OCI-LY7 (cell line): ENCODE results near the gene SESN2. TPM values are rescaled to one million over a fixed set of nuclear protein-coding genes. Genes with fewer than 3 reads are reported as not detected.

ENCODE experiments used
- BruUV-seq: library from RNA; stranded (reverse); fragments of 400-500 nt; replicated peaks from 2 replicates; lab custom pipeline; 2021; lab: Mats Ljungman, UMichigan
- CTCF ChIA-PET: fragments of 300-600 bp; sonication (Branson Sonifier 250); formaldehyde crosslinking; loops from one replicate; lab custom pipeline; 2022; ENCODE audit warnings: antibody characterized with exemption; ENCODE audit not compliant: unreplicated experiment; lab: Charles Lee
- POLR2A ChIA-PET: fragments of 300-600 bp; sonication (Branson Sonifier 250); formaldehyde crosslinking; loops from one replicate; lab custom pipeline; 2022; ENCODE audit warnings: antibody characterized with exemption; lab: Charles Lee
- DNase-seq: peaks from one replicate; pipeline ENCODE4 v3.0.0-alpha.2; 2015; ENCODE audit warnings: low spot score
- H2AFZ ChIP-seq: fragments of 200-600 bp; sonication (generic), shearing (Covaris generic); 2 replicates; pipeline ENCODE4 v1.6.1; 2014; ENCODE audit warnings: mild to moderate bottlenecking, antibody characterized with exemption, low read length, moderate library complexity
- H3K27ac ChIP-seq: fragments of 200-600 bp; sonication (generic); 2 replicates; pipeline ENCODE4 v1.5.1; 2014; ENCODE audit warnings: mixed run types, low read depth, mild to moderate bottlenecking, moderate library complexity, low read length, inconsistent platforms; ENCODE audit not compliant: poor library complexity, severe bottlenecking
- H3K36me3 ChIP-seq: fragments of 200-600 bp; sonication (generic); 2 replicates; pipeline ENCODE4 v1.6.1; 2014; ENCODE audit warnings: mild to moderate bottlenecking, antibody characterized with exemption, low read length, moderate library complexity, mixed read lengths; ENCODE audit not compliant: insufficient read depth
- H3K4me1 ChIP-seq: fragments of 200-600 bp; sonication (generic); 2 replicates; pipeline ENCODE4 v1.5.1; 2014; ENCODE audit warnings: mild to moderate bottlenecking, low read length; ENCODE audit not compliant: insufficient read depth, poor library complexity, severe bottlenecking
- H3K4me2 ChIP-seq: fragments of 200-600 bp; sonication (generic); 2 replicates; pipeline ENCODE4 v1.6.1; 2014; ENCODE audit warnings: mild to moderate bottlenecking, low read length
- H3K4me3 ChIP-seq: fragments of 200-600 bp; sonication (generic); 2 replicates; pipeline ENCODE4 v1.5.1; 2014; ENCODE audit warnings: mild to moderate bottlenecking, low read depth, low read length; ENCODE audit not compliant: poor library complexity, severe bottlenecking
- H3K79me2 ChIP-seq: fragments of 200-600 bp; sonication (generic); 2 replicates; pipeline ENCODE4 v1.6.1; 2016; ENCODE audit warnings: low read depth, mild to moderate bottlenecking, low read length, moderate library complexity, mixed read lengths; ENCODE audit not compliant: insufficient read depth
- H3K9me2 ChIP-seq: fragments of 200-600 bp; sonication (generic); 2 replicates; pipeline ENCODE4 v1.6.1; 2016; ENCODE audit warnings: mild to moderate bottlenecking, low read length, mixed read lengths; ENCODE audit not compliant: insufficient read depth
- H3K9me3 ChIP-seq: fragments of 200-600 bp; sonication (generic); 2 replicates; pipeline ENCODE4 v1.6.1; 2014; ENCODE audit warnings: mild to moderate bottlenecking, mixed run types, low read length, mixed read lengths
- H4K20me1 ChIP-seq: fragments of 200-600 bp; sonication (generic); 2 replicates; pipeline ENCODE4 v1.6.1; 2014; ENCODE audit warnings: mild to moderate bottlenecking, antibody characterized with exemption, low read length, moderate library complexity, mixed read lengths; ENCODE audit not compliant: insufficient read depth
- EZH2phosphoT487 ChIP-seq: fragments of 200-600 bp; sonication (generic); IDR thresholded peaks from 2 replicates; pipeline ENCODE4 v1.6.1; 2018; ENCODE audit warnings: low read depth, borderline replicate concordance, mild to moderate bottlenecking, mixed run types, antibody characterized with exemption, low read length, moderate library complexity, mixed read lengths
- intact Hi-C: fragments of 100-400 bp; cut with micrococcal nuclease; formaldehyde crosslinking; loops from one replicate; pipeline ENCODE4 v1.10.0; 2022; ENCODE audit not compliant: unreplicated experiment
- total RNA-seq, 2 experiments: library from RNA; depleted of rRNA in 1 of 2; stranded (reverse); fragments of >200 nt in 1 of 2; shearing (Covaris generic) in 1 of 2; gene quantifications; 2 replicates each; pipeline ENCODE4 v1.2.3, GENCODE V29; 2014 to 2022
- TF ChIP-seq, protein P1 (sequence below): fragments of 200-600 bp; sonication (generic); conservative IDR thresholded peaks from 2 replicates; pipeline ENCODE4 v1.5.1; 2014; ENCODE audit warnings: mild to moderate bottlenecking, antibody characterized with exemption, low read length, moderate library complexity, mixed read lengths

The SESN2 gene
- total RNA-seq, 2 experiments from 2014 or later = 22.8 to 41.2 TPM

- no peak overlapping the region for H2AFZ ChIP-seq
- no peak overlapping the region for H3K27ac ChIP-seq
- no peak for TF ChIP-seq EZH2phosphoT487
- TF ChIP-seq, protein P1, sequence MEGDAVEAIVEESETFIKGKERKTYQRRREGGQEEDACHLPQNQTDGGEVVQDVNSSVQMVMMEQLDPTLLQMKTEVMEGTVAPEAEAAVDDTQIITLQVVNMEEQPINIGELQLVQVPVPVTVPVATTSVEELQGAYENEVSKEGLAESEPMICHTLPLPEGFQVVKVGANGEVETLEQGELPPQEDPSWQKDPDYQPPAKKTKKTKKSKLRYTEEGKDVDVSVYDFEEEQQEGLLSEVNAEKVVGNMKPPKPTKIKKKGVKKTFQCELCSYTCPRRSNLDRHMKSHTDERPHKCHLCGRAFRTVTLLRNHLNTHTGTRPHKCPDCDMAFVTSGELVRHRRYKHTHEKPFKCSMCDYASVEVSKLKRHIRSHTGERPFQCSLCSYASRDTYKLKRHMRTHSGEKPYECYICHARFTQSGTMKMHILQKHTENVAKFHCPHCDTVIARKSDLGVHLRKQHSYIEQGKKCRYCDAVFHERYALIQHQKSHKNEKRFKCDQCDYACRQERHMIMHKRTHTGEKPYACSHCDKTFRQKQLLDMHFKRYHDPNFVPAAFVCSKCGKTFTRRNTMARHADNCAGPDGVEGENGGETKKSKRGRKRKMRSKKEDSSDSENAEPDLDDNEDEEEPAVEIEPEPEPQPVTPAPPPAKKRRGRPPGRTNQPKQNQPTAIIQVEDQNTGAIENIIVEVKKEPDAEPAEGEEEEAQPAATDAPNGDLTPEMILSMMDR = no peak
- no peak overlapping the region for H3K4me2 ChIP-seq
- peaks cover 88% of the 10 kb centered on the region for H3K36me3 ChIP-seq
- no peaks in the 10 kb centered on the region for H4K20me1 ChIP-seq
- peaks cover 7% of the 10 kb centered on the region; the same call in 1 of the 2 replicates for H3K79me2 ChIP-seq
- POLR2A ChIA-PET = interaction anchor here (0.5 to 1.3 kb wide), 6 partner anchors 9 to 378 kb away, joined by 3 to 5 read pairs (median 3); partner anchors contain the start of gene EYA3
- BruUV-seq = no TSS peak
- H3K9me3 ChIP-seq = no peaks in the 10 kb centered on the region
- no peaks in the 10 kb centered on the region for H3K9me2 ChIP-seq
- CTCF ChIA-PET = interaction anchor here (0.9 kb wide), 1 partner anchor 30 kb away, joined by 3 read pairs; no protein-coding TSS in a partner anchor
- no peak for DNase-seq
- H3K4me3 ChIP-seq = no peak overlapping the region
- peaks cover 9% of the 10 kb centered on the region for H3K4me1 ChIP-seq
- intact Hi-C loops = no loop called here
Measured at GRCh38 chr1:28213315-28213714, 46.0 kb upstream of the SESN2 start.

DNA sequence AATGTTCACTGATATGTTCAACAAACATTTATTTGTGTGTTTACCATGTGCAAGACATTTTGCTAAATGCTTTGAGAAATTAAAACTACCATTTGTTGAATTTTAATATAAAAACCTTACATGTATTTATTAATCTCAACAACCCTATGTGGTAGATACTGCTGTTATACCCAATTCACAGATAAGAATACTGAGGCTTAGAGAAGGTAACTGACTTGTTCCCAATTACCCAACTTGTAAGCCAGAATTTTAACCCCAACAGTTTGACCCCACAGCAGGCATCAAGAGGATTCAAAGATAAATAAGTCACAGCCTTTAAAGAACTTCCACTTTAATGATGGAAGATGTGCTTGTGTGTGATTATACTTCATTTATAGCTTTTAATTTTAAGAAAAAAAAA lies 30.2 kb upstream of the SESN2 start:
- H3K4me3 ChIP-seq = no peak overlapping the region
- H2AFZ ChIP-seq = no peak overlapping the region
- H3K9me2 ChIP-seq = no peaks in the 10 kb centered on the region
- CTCF ChIA-PET = no interaction called here
- H4K20me1 ChIP-seq = peaks cover 9% of the 10 kb centered on the region
- DNase-seq = no peak
- peaks cover 16% of the 10 kb centered on the region for H3K4me1 ChIP-seq
- H3K9me3 ChIP-seq = no peaks in the 10 kb centered on the region
- POLR2A ChIA-PET = interaction anchor here (0.8 kb wide), 1 partner anchor 16 kb away, joined by 3 read pairs; no protein-coding TSS in a partner anchor
- H3K36me3 ChIP-seq = peaks cover 69% of the 10 kb centered on the region
- intact Hi-C loops = no loop called here
- BruUV-seq = no TSS peak
- no peak overlapping the region for H3K27ac ChIP-seq
- H3K4me2 ChIP-seq = no peak overlapping the region
- TF ChIP-seq, protein P1 = no peak
- no peak for TF ChIP-seq EZH2phosphoT487
- H3K79me2 ChIP-seq = peaks cover 50% of the 10 kb centered on the region

GRCh38 chr1:28229996-28230395 lies 29.3 kb upstream of the SESN2 start:
- Histone ChIP-seq H2AFZ (no peak overlapping the region), H3K4me1 (peaks cover 18% of the 10 kb centered on the region), H3K4me3 (no peak overlapping the region), H3K27ac (no peak overlapping the region), H3K9me3 (no peaks in the 10 kb centered on the region), H3K79me2 (peaks cover 50% of the 10 kb centered on the region), H3K36me3 (peaks cover 60% of the 10 kb centered on the region), H4K20me1 (peaks cover 9% of the 10 kb centered on the region), H3K9me2 (no peaks in the 10 kb centered on the region), H3K4me2 (peak overlapping the region; percentile 84; the same call in 1 of the 2 replicates)
- ChIA-PET POLR2A (interaction anchor here (0.8 kb wide), 1 partner anchor 16 kb away, joined by 3 read pairs; no protein-coding TSS in a partner anchor), CTCF (no interaction called here)
- TF ChIP-seq EZH2phosphoT487 = no peak
- TF ChIP-seq, protein P1 = no peak
- BruUV-seq = no TSS peak
- no peak for DNase-seq
- intact Hi-C loops = no loop called here
